ENCODE results near the gene VCY.
"Not testable (repeated sequence)": the region's sequence is repeated elsewhere in the genome, so short reads cannot be mapped to it uniquely, and the experiment has no call there.

Gene VCY

GRCh38 chrY:13986373-13986772 is at the start of gene VCY:
Gene VCY, minus strand, starts transcription at chrY:13986473. Its CDS starts 33 bp downstream, at chrY:13986440.
- H3K27me3 ChIP-seq (ENCODE audit: insufficient read depth, low read length, poor library complexity); H3K27ac ChIP-seq (ENCODE audit: low read length); H3K4me2 ChIP-seq (ENCODE audit: insufficient read depth, low read length); H3K4me1 ChIP-seq (ENCODE audit: insufficient read depth, low read length); H2AFZ ChIP-seq (ENCODE audit: low read depth, low read length); H3K36me3 ChIP-seq (ENCODE audit: insufficient read depth, low read length); H4K20me1 ChIP-seq (ENCODE audit: insufficient read depth, low read length); DNase-seq; H3K4me3 ChIP-seq (ENCODE audit: low read depth in 1 of 2, low read length in 2 of 2); H3K9ac ChIP-seq (ENCODE audit: low read depth, low read length); ATAC-seq (ENCODE audit: insufficient read depth, low read depth); H3K79me2 ChIP-seq (ENCODE audit: insufficient read depth, low read length); H3K9me3 ChIP-seq (ENCODE audit: insufficient read depth, low read length, severe bottlenecking): not testable (repeated sequence)

GRCh38 chrY:14030395-14030794 is 44.1 kb upstream of the VCY start:
- not testable (repeated sequence) for H3K4me1 ChIP-seq (ENCODE audit: insufficient read depth, low read length); H3K9me3 ChIP-seq (ENCODE audit: insufficient read depth, low read length, severe bottlenecking); H3K9ac ChIP-seq (ENCODE audit: low read depth, low read length); H3K4me2 ChIP-seq (ENCODE audit: insufficient read depth, low read length); H3K79me2 ChIP-seq (ENCODE audit: insufficient read depth, low read length); H4K20me1 ChIP-seq (ENCODE audit: insufficient read depth, low read length); H3K4me3 ChIP-seq (ENCODE audit: low read depth in 1 of 2, low read length in 2 of 2); H2AFZ ChIP-seq (ENCODE audit: low read depth, low read length); H3K36me3 ChIP-seq (ENCODE audit: insufficient read depth, low read length); H3K27me3 ChIP-seq (ENCODE audit: insufficient read depth, low read length, poor library complexity); ATAC-seq (ENCODE audit: insufficient read depth, low read depth); H3K27ac ChIP-seq (ENCODE audit: low read length); DNase-seq

GRCh38 chrY:14011916-14012315 is 25.6 kb upstream of the VCY start:
- H3K4me1 ChIP-seq (ENCODE audit: insufficient read depth, low read length); H3K27me3 ChIP-seq (ENCODE audit: insufficient read depth, low read length, poor library complexity); H3K9me3 ChIP-seq (ENCODE audit: insufficient read depth, low read length, severe bottlenecking); H3K4me2 ChIP-seq (ENCODE audit: insufficient read depth, low read length); H3K9ac ChIP-seq (ENCODE audit: low read depth, low read length); H3K79me2 ChIP-seq (ENCODE audit: insufficient read depth, low read length); H2AFZ ChIP-seq (ENCODE audit: low read depth, low read length); ATAC-seq (ENCODE audit: insufficient read depth, low read depth); DNase-seq; H3K36me3 ChIP-seq (ENCODE audit: insufficient read depth, low read length); H3K4me3 ChIP-seq (ENCODE audit: low read depth in 1 of 2, low read length in 2 of 2); H4K20me1 ChIP-seq (ENCODE audit: insufficient read depth, low read length); H3K27ac ChIP-seq (ENCODE audit: low read length): not testable (repeated sequence)

- H3K4me2 ChIP-seq (ENCODE audit: insufficient read depth, low read length); H3K27ac ChIP-seq (ENCODE audit: low read length); H3K36me3 ChIP-seq (ENCODE audit: insufficient read depth, low read length); H3K9me3 ChIP-seq (ENCODE audit: insufficient read depth, low read length, severe bottlenecking); DNase-seq; H3K27me3 ChIP-seq (ENCODE audit: insufficient read depth, low read length, poor library complexity); H3K9ac ChIP-seq (ENCODE audit: low read depth, low read length); H4K20me1 ChIP-seq (ENCODE audit: insufficient read depth, low read length); H3K4me1 ChIP-seq (ENCODE audit: insufficient read depth, low read length); H3K4me3 ChIP-seq (ENCODE audit: low read depth in 1 of 2, low read length in 2 of 2); ATAC-seq (ENCODE audit: insufficient read depth, low read depth); H2AFZ ChIP-seq (ENCODE audit: low read depth, low read length); H3K79me2 ChIP-seq (ENCODE audit: insufficient read depth, low read length): not testable (repeated sequence)
Observed at GRCh38 chrY:13942406-13942805, 43.9 kb downstream of the VCY start.

Measured in DND-41 (cell line).